Stimulated activated CD4-positive, alpha-beta T cell treated with anti-CD3 and anti-CD28 coated beads, Interleukin-15, amount 100 ng/mL, for 1 hour (primary cell): Measurements from ENCODE around the gene ICE1.

Experiments used
- DNase-seq, 2 donors: peaks; one replicate each; pipeline ENCODE4 v3.0.0-alpha.2; 2020; ENCODE audit warnings: low read depth in 1 of 2, low spot score in 1 of 2

The ICE1 gene

GRCh38 chr5:5533927-5534326, 111.5 kb downstream of the ICE1 start:
- no peak for DNase-seq

DNA sequence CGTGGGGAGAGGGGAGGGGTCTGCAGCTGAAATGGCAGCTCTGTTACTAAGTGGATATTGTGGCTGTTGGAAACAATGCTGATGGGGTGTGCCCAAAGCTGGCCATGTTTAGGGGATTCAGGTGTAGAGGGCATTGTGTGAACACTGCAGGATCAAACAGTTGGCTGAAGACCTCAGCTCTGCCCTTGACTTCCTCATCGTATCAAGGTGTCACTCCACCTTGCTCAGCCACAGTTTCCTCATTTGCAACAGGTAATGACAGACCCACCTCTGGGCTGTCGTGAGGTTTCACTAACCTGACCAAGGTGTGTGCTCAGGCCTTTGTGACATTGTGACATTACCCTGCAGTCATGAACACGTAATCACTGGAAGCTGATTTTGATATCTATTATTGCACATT, 111.9 kb downstream of the ICE1 start:
- no peak for DNase-seq

GRCh38 chr5:5536871-5537270, 114.4 kb downstream of the ICE1 start:
- no peak for DNase-seq

DNA sequence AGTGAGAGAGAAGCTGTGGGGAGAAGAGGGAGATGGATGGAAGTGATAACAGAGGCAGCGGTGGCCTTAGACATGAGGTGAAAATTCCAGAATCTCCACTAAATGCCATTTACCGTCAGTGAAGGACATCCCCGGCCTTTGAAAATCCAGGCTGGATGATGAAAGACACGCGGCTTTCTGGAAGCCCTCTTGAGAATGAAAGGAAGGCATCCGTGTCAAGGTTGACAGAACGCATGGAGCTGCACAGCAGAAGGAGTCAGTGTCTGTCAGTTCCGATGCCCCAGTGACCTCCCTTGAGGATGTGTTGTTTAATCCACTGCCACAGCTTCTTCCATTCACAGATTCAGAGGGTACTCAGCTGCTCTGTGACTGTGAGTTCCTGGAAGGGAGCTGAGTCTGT, 114.9 kb downstream of the ICE1 start:
- DNase-seq: no peak

- DNase-seq: no peak
Observed at GRCh38 chr5:5539590-5539989, 117.1 kb downstream of the ICE1 start.
